GM12801 (cell line): ENCODE results near the gene SMPD3.

ENCODE experiments used
- TF ChIP-seq, protein P1 (sequence below): IDR thresholded peaks from one replicate; pipeline ENCODE4 v1.5.1; 2011; ENCODE audit warnings: control low read depth; ENCODE audit not compliant: insufficient read length; ENCODE audit errors: extremely low read depth

SMPD3 gene

GRCh38 chr16:68354816-68355215 is 93.5 kb downstream of the SMPD3 start:
- TF ChIP-seq, protein P1, sequence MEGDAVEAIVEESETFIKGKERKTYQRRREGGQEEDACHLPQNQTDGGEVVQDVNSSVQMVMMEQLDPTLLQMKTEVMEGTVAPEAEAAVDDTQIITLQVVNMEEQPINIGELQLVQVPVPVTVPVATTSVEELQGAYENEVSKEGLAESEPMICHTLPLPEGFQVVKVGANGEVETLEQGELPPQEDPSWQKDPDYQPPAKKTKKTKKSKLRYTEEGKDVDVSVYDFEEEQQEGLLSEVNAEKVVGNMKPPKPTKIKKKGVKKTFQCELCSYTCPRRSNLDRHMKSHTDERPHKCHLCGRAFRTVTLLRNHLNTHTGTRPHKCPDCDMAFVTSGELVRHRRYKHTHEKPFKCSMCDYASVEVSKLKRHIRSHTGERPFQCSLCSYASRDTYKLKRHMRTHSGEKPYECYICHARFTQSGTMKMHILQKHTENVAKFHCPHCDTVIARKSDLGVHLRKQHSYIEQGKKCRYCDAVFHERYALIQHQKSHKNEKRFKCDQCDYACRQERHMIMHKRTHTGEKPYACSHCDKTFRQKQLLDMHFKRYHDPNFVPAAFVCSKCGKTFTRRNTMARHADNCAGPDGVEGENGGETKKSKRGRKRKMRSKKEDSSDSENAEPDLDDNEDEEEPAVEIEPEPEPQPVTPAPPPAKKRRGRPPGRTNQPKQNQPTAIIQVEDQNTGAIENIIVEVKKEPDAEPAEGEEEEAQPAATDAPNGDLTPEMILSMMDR, result no peak

- TF ChIP-seq, protein P1, result no peak
Observed at GRCh38 chr16:68353366-68353765, 94.9 kb downstream of the SMPD3 start.

- TF ChIP-seq, protein P1, result no peak
Observed at GRCh38 chr16:68351991-68352431, 96.3 kb downstream of the SMPD3 start.

- TF ChIP-seq, protein P1, result no peak
Observed at GRCh38 chr16:68351463-68351862, 96.8 kb downstream of the SMPD3 start.

GRCh38 chr16:68350813-68351350 is 97.4 kb downstream of the SMPD3 start:
- TF ChIP-seq, protein P1, result no peak

GRCh38 chr16:68349838-68350410 is 98.4 kb downstream of the SMPD3 start:
- TF ChIP-seq, protein P1, result no peak

GRCh38 chr16:68348639-68349445 is 99.5 kb downstream of the SMPD3 start:
- TF ChIP-seq, protein P1, result no peak
